Loucy (cell line): ENCODE results near the gene NRG3.
"Not testable (repeated sequence)": the region's sequence is repeated elsewhere in the genome, so short reads cannot be mapped to it uniquely, and the experiment has no call there.

ENCODE experiments used
- H2AFZ ChIP-seq: fragments of 200-600 bp; sonication (generic); 2 replicates; pipeline ENCODE4 v1.6.0; 2016; ENCODE audit warnings: antibody characterized with exemption, mild to moderate bottlenecking, low read length, moderate library complexity
- H3F3A ChIP-seq: fragments of 200-600 bp; 2 replicates; pipeline ENCODE4 v1.6.0; 2016; ENCODE audit warnings: antibody characterized with exemption, low read depth, mild to moderate bottlenecking
- H3K27me3 ChIP-seq: fragments of 200-600 bp; sonication (generic); 2 replicates; pipeline ENCODE4 v1.6.1; 2014; ENCODE audit warnings: low read length, mild to moderate bottlenecking; ENCODE audit not compliant: insufficient read depth, poor library complexity, severe bottlenecking
- H3K36me3 ChIP-seq: fragments of 200-600 bp; sonication (generic); 2 replicates; pipeline ENCODE4 v1.6.1; 2016; ENCODE audit warnings: low read length; ENCODE audit not compliant: insufficient read depth
- H3K4me1 ChIP-seq: fragments of 200-600 bp; sonication (generic); 2 replicates; pipeline ENCODE4 v1.5.1; 2014; ENCODE audit warnings: low read length, mild to moderate bottlenecking; ENCODE audit not compliant: insufficient read depth, poor library complexity, severe bottlenecking
- H3K4me2 ChIP-seq: fragments of 200-600 bp; sonication (generic); 2 replicates; pipeline ENCODE4 v1.6.0; 2014; ENCODE audit warnings: antibody characterized with exemption, low read length, low read depth, mild to moderate bottlenecking; ENCODE audit not compliant: poor library complexity, severe bottlenecking
- H3K4me3 ChIP-seq: fragments of 200-600 bp; sonication (generic); 2 replicates; pipeline ENCODE4 v1.5.1; 2014; ENCODE audit warnings: low read length, mild to moderate bottlenecking, mixed read lengths; ENCODE audit not compliant: poor library complexity, severe bottlenecking
- H3K79me2 ChIP-seq: fragments of 200-600 bp; sonication (generic); 2 replicates; pipeline ENCODE4 v1.6.1; 2014; ENCODE audit warnings: low read length; ENCODE audit not compliant: insufficient read depth
- H3K9ac ChIP-seq: fragments of 200-600 bp; sonication (generic); 2 replicates; pipeline ENCODE4 v1.6.0; 2014; ENCODE audit warnings: mild to moderate bottlenecking, low read depth, low read length, moderate library complexity; ENCODE audit not compliant: poor library complexity, severe bottlenecking
- H3K9me2 ChIP-seq: fragments of 200-600 bp; sonication (generic); replicated peaks from 2 replicates; pipeline ENCODE4 v1.6.1; 2016; ENCODE audit warnings: low read depth, low read length, mixed read lengths
- H3K9me3 ChIP-seq: fragments of 200-600 bp; sonication (generic); 2 replicates; pipeline ENCODE4 v1.6.1; 2014; ENCODE audit warnings: mild to moderate bottlenecking, antibody characterized with exemption, low read length, low read depth; ENCODE audit not compliant: insufficient read depth
- H4K20me1 ChIP-seq: fragments of 200-600 bp; sonication (generic); 2 replicates; pipeline ENCODE4 v1.6.0; 2014; ENCODE audit warnings: antibody characterized with exemption, low read length, mild to moderate bottlenecking; ENCODE audit not compliant: insufficient read depth, poor library complexity, severe bottlenecking
- EZH2phosphoT487 ChIP-seq: fragments of 200-600 bp; IDR thresholded peaks from 2 replicates; pipeline ENCODE4 v1.6.1; 2018; ENCODE audit warnings: antibody characterized with exemption, mild to moderate bottlenecking, moderate library complexity, borderline replicate concordance
- TF ChIP-seq, protein P1 (sequence below): fragments of 200-600 bp; sonication (generic); conservative IDR thresholded peaks from 2 replicates; pipeline ENCODE4 v1.5.1; 2014; ENCODE audit warnings: mild to moderate bottlenecking, antibody characterized with exemption, low read length

NRG3 gene

DNA sequence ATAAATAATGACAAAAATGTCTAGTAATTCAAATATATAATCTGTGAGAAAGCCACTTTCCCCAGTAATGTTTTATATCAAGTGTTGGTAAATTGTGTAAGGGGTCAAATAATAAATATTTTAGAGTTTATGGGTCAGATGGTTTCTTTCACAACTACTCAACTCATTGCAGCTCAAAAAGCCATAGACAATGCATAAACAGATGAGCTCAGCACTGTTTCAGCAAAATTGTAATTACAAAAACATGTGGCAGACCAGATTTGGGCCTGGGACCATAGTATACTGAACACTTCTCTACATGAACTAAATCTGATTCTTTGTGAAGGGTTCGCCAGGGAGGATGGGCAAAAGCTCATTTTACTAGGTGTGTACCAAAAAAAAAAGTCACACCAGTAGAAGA is 460.8 kb downstream of the NRG3 start:
- no peak overlapping the region for H3K4me2 ChIP-seq
- no peaks in the 10 kb centered on the region for H3K9me2 ChIP-seq
- H3K9me3 ChIP-seq: no peaks in the 10 kb centered on the region
- no peaks in the 10 kb centered on the region for H3K79me2 ChIP-seq
- no peak overlapping the region for H3K9ac ChIP-seq
- no peaks in the 10 kb centered on the region for H3K27me3 ChIP-seq
- TF ChIP-seq EZH2phosphoT487: no peak
- H3K4me3 ChIP-seq: no peak overlapping the region
- H3K36me3 ChIP-seq: no peaks in the 10 kb centered on the region
- H3K4me1 ChIP-seq: no peaks in the 10 kb centered on the region
- H4K20me1 ChIP-seq: no peaks in the 10 kb centered on the region
- no peaks in the 10 kb centered on the region for H3F3A ChIP-seq
- no peak overlapping the region for H2AFZ ChIP-seq

DNA sequence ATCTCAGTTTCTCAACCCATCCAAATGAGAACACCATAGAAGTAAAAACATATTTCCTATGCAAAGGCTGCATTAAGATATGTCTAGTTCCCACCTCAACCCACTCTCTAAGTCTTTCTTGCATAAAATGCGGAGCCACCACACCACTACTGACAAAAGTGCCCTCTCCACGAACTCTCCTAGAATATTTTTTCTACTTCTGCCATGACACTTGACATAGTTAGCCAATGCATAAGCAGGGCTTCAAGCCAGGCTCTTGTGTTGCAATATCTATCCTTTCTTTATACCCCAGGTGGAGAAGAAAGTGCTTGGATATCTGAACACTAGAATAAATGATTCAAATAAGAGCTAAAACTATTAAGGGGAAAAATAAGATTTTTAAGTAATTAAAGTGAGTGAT is 465.2 kb downstream of the NRG3 start:
- no peak overlapping the region for H3K4me3 ChIP-seq

DNA sequence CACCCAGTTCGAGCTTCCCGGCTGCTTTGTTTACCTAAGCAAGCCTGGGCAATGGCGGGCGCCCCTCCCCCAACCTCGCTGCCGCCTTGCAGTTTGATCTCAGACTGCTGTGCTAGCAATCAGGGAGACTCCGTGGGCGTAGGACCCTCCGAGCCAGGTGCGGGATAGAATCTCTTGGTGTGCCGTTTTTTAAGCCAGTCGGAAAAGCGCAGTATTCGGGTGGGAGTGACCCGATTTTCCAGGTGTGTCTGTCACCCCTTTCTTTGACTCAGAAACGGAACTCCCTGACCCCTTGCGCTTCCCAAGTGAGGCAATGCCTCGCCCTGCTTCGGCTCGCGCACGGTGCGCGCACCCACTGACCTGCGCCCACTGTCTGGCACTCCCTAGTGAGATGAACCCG is 474.6 kb downstream of the NRG3 start:
- H3K9me3 ChIP-seq, H3F3A ChIP-seq, H3K9me2 ChIP-seq, H3K79me2 ChIP-seq, H4K20me1 ChIP-seq, H3K4me1 ChIP-seq, H3K9ac ChIP-seq, H3K4me2 ChIP-seq, H3K36me3 ChIP-seq, H3K27me3 ChIP-seq, H2AFZ ChIP-seq, H3K4me3 ChIP-seq: not testable (repeated sequence)

More for the DNA sequence above, 465.2 kb downstream of the NRG3 start:
- no peak overlapping the region for H3K4me2 ChIP-seq
- no peaks in the 10 kb centered on the region for H4K20me1 ChIP-seq
- no peak overlapping the region for H3K9ac ChIP-seq
- H3K79me2 ChIP-seq: no peaks in the 10 kb centered on the region
- no peaks in the 10 kb centered on the region for H3F3A ChIP-seq
- H3K4me1 ChIP-seq: no peaks in the 10 kb centered on the region
- H3K9me3 ChIP-seq: no peaks in the 10 kb centered on the region
- no peak overlapping the region for H2AFZ ChIP-seq
- no peaks in the 10 kb centered on the region for H3K27me3 ChIP-seq
- TF ChIP-seq, protein P1, sequence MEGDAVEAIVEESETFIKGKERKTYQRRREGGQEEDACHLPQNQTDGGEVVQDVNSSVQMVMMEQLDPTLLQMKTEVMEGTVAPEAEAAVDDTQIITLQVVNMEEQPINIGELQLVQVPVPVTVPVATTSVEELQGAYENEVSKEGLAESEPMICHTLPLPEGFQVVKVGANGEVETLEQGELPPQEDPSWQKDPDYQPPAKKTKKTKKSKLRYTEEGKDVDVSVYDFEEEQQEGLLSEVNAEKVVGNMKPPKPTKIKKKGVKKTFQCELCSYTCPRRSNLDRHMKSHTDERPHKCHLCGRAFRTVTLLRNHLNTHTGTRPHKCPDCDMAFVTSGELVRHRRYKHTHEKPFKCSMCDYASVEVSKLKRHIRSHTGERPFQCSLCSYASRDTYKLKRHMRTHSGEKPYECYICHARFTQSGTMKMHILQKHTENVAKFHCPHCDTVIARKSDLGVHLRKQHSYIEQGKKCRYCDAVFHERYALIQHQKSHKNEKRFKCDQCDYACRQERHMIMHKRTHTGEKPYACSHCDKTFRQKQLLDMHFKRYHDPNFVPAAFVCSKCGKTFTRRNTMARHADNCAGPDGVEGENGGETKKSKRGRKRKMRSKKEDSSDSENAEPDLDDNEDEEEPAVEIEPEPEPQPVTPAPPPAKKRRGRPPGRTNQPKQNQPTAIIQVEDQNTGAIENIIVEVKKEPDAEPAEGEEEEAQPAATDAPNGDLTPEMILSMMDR: no peak
- TF ChIP-seq EZH2phosphoT487: no peak
- H3K36me3 ChIP-seq: no peaks in the 10 kb centered on the region
- no peaks in the 10 kb centered on the region for H3K9me2 ChIP-seq

DNA sequence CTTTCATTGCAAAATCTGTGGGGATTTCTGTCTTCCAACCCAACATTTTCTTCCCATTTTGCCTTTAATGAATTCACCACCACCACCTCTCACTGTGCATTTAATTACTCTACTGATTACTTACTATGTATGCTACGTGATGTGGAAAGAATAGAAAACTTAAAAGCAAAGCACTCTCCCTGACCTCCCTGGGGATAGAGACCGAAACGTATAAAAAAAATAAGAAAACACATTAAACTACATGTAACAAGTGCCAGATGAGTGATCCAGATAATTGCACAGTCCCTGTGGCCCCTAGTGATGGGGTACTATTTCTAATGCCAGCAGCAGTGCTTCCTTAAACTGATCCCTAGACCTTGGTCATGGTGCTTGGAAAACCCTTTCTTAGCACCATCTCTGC is 478.4 kb downstream of the NRG3 start:
- Histone ChIP-seq H3K27me3 (no peaks in the 10 kb centered on the region), H3K9me3 (no peaks in the 10 kb centered on the region), H3K9ac (no peak overlapping the region), H3K9me2 (no peaks in the 10 kb centered on the region), H2AFZ (no peak overlapping the region), H3K4me3 (no peak overlapping the region), H3K79me2 (no peaks in the 10 kb centered on the region), H3K4me2 (no peak overlapping the region), H3K4me1 (no peaks in the 10 kb centered on the region), H3F3A (no peaks in the 10 kb centered on the region), H3K36me3 (no peaks in the 10 kb centered on the region), H4K20me1 (no peaks in the 10 kb centered on the region)
- no peak for TF ChIP-seq EZH2phosphoT487
- TF ChIP-seq, protein P1: no peak
